B cell (primary cell): ENCODE data around the gene TMEM271. TPM values are rescaled to one million over a fixed set of nuclear protein-coding genes. Genes with fewer than 3 reads are reported as not detected.

Experiments used
- ATAC-seq: fragments of 200-7000 bp; cut with Tn5 transposase; one replicate; pipeline ENCODE4 v1.10.0; 2021; ENCODE audit warnings: low read depth, mild to moderate bottlenecking, moderate number of reproducible peaks, moderate library complexity
- CTCF ChIA-PET: fragments of 350-600 bp; sonication (Branson Sonifier 250); formaldehyde crosslinking; loops from one replicate; lab custom pipeline; 2021; ENCODE audit warnings: antibody characterized with exemption, inconsistent platforms; lab: Charles Lee
- POLR2A ChIA-PET: fragments of 350-600 bp; sonication (Branson Sonifier 250); formaldehyde crosslinking; loops from one replicate; lab custom pipeline; 2021; ENCODE audit warnings: antibody characterized with exemption; lab: Charles Lee
- DNase-seq: peaks from one replicate; pipeline ENCODE4 v3.0.0; 2013
- H2AFZ ChIP-seq: 2 replicates; pipeline ENCODE4 v1.6.1; 2012; ENCODE audit warnings: mild to moderate bottlenecking, low read depth, low read length; ENCODE audit not compliant: insufficient read depth, poor library complexity, severe bottlenecking
- H3K27ac ChIP-seq, 2 donors: 1 replicate in 1 of 2; 2 replicates in 1 of 2; pipeline ENCODE4 v1.5.1; 2012 to 2013; ENCODE audit warnings: low read length in 2 of 2, mild to moderate bottlenecking in 2 of 2, moderate library complexity in 1 of 2
- H3K27me3 ChIP-seq, 4 experiments: fragments of 200-600 bp in 1 of 4; sonication (generic) in 1 of 4; replicated peaks in 1 of 4; 1 replicate in 2 of 4; 2 replicates in 2 of 4; pipeline versions ENCODE4 v1.6.1 to v1.7.0; 2013 to 2016; ENCODE audit warnings: low read length in 3 of 4, mild to moderate bottlenecking in 2 of 4, mixed read lengths in 1 of 4, moderate library complexity in 1 of 4; ENCODE audit not compliant: insufficient read depth in 4 of 4, control insufficient read depth in 3 of 4; ENCODE audit errors: control extremely low read depth in 1 of 4
- H3K36me3 ChIP-seq, 2 experiments: replicated peaks in 1 of 2; 1 replicate in 1 of 2; 2 replicates in 1 of 2; pipeline versions ENCODE4 v1.6.1 to v1.7.1; 2013; ENCODE audit warnings: low read length in 1 of 2; ENCODE audit not compliant: insufficient read depth in 2 of 2, control insufficient read depth in 1 of 2; ENCODE audit errors: control extremely low read depth in 1 of 2, extremely low read depth in 1 of 2
- H3K4me1 ChIP-seq, 2 donors: fragments of 200-600 bp in 1 of 2; sonication (generic) in 1 of 2; 1 replicate in 1 of 2; 2 replicates in 1 of 2; pipeline versions ENCODE4 v1.5.1 to v1.6.1; 2013 to 2017; ENCODE audit warnings: low read length in 2 of 2; ENCODE audit not compliant: control insufficient read depth in 2 of 2, insufficient read depth in 2 of 2
- H3K4me2 ChIP-seq: replicated peaks from 2 replicates; pipeline ENCODE3; 2012; ENCODE audit warnings: mild to moderate bottlenecking, low read depth, low read length; ENCODE audit not compliant: poor library complexity, severe bottlenecking
- H3K4me3 ChIP-seq, 5 experiments: fragments of 200-600 bp in 1 of 5; sonication (generic) in 1 of 5; 1 replicate in 3 of 5; 2 replicates in 2 of 5; pipeline versions ENCODE4 v1.5.1 to v1.7.0; 2011 to 2016; ENCODE audit warnings: low read length in 4 of 5, mild to moderate bottlenecking in 4 of 5, low read depth in 2 of 5, control low read depth in 1 of 5, moderate library complexity in 1 of 5; ENCODE audit not compliant: insufficient read depth in 1 of 5; ENCODE audit errors: control extremely low read depth in 1 of 5, extremely low read depth in 1 of 5
- H3K79me2 ChIP-seq: fragments of 200-600 bp; sonication (generic); one replicate; pipeline ENCODE4 v1.6.0; 2016; ENCODE audit warnings: low read length; ENCODE audit not compliant: control insufficient read depth, insufficient read depth
- H3K9ac ChIP-seq: fragments of 200-600 bp; sonication (generic); 2 replicates; pipeline ENCODE4 v1.6.1; 2017; ENCODE audit warnings: mild to moderate bottlenecking, low read length, moderate library complexity
- H3K9me3 ChIP-seq, 3 donors: one replicate each; pipeline versions ENCODE4 v1.6.1 to v1.7.1; 2013; ENCODE audit warnings: low read length in 2 of 3; ENCODE audit not compliant: control insufficient read depth in 2 of 3, insufficient read depth in 1 of 3; ENCODE audit errors: control extremely low read depth in 1 of 3
- H4K20me1 ChIP-seq: 2 replicates; pipeline ENCODE4 v1.6.0; 2012; ENCODE audit warnings: mild to moderate bottlenecking, low read length; ENCODE audit not compliant: insufficient read depth, control insufficient read depth, poor library complexity, severe bottlenecking
- H3K27ac Mint-ChIP-seq: one replicate; pipeline ENCODE4 v1.8.0; 2021; ENCODE audit warnings: mixed read lengths
- H3K27me3 Mint-ChIP-seq: one replicate; pipeline ENCODE4 v1.8.0; 2021; ENCODE audit warnings: mixed read lengths
- H3K4me1 Mint-ChIP-seq: one replicate; pipeline ENCODE4 v1.8.0; 2021; ENCODE audit warnings: mixed read lengths
- H3K4me3 Mint-ChIP-seq: one replicate; pipeline ENCODE4 v1.8.0; 2021; ENCODE audit warnings: mixed read lengths
- H3K9me3 Mint-ChIP-seq: one replicate; pipeline ENCODE4 v1.8.0; 2022; ENCODE audit warnings: mixed read lengths; ENCODE audit not compliant: insufficient read depth
- CTCF ChIP-seq: fragments of 200-600 bp; IDR thresholded peaks from one replicate; pipeline ENCODE4 v1.8.0; 2022; ENCODE audit warnings: antibody characterized with exemption, mild to moderate bottlenecking
- EZH2 ChIP-seq: IDR thresholded peaks from 2 replicates; pipeline ENCODE4 v1.6.1; 2012; ENCODE audit warnings: borderline replicate concordance, low read depth, mild to moderate bottlenecking, moderate library complexity, low read length; ENCODE audit not compliant: insufficient read depth, poor library complexity, severe bottlenecking
- WGBS: methylation state at CpG from one replicate; pipeline ENCODE4 v1.1.5; 2013; ENCODE audit warnings: missing lambda C conversion rate; ENCODE audit not compliant: insufficient coverage; 5-methylcytosine and 5-hydroxymethylcytosine counted together
- intact Hi-C: fragments of 100-400 bp; cut with micrococcal nuclease; formaldehyde crosslinking; loops from one replicate; pipeline ENCODE4 v1.10.0; 2022
- polyA plus RNA-seq: library from polyadenylated mRNA; depleted of rRNA; stranded (reverse); fragments of >200 nt; gene quantifications from 2 replicates; pipeline ENCODE4 v1.2.3, GENCODE V29; 2012
- total RNA-seq, 2 donors: library from RNA; stranded (reverse); fragments of 120-200 nt in 1 of 2; gene quantifications; 1 replicate in 1 of 2; 2 replicates in 1 of 2; pipeline versions ENCODE4 v1.2.3 to v1.2.4, GENCODE V29; 2013 to 2022

Gene TMEM271
- total and polyA plus RNA-seq, 2 donors (not counting 1 experiment from before 2014, with no cell fraction given) = not detected

- no peaks in the 10 kb centered on the region for H3K79me2 ChIP-seq
- H3K4me3 Mint-ChIP-seq = no peak overlapping the region
- H3K27ac Mint-ChIP-seq = no peak overlapping the region
- no peaks in the 10 kb centered on the region for H4K20me1 ChIP-seq
- no peak overlapping the region for H3K4me2 ChIP-seq
- DNase-seq (no peak), ATAC-seq (no peak)
- no peaks in the 10 kb centered on the region for H3K9me3 Mint-ChIP-seq
- H3K4me1 ChIP-seq = peaks cover 13 to 19% of the 10 kb centered on the region in 2 donors
- H2AFZ ChIP-seq = no peak overlapping the region
- intact Hi-C loops = no loop called here
- H3K27me3 Mint-ChIP-seq = peaks cover 47% of the 10 kb centered on the region
- no peaks in the 10 kb centered on the region for H3K36me3 ChIP-seq
- TF ChIP-seq CTCF (no peak), EZH2 (no peak)
- CTCF ChIA-PET = no interaction called here
- H3K4me1 Mint-ChIP-seq = peaks cover 17% of the 10 kb centered on the region
- no peak overlapping the region for H3K9ac ChIP-seq
- peaks cover 0 to 49% (median 0%) of the 10 kb centered on the region in 3 donors for H3K9me3 ChIP-seq
- POLR2A ChIA-PET = no interaction called here
- WGBS = 69% methylated on average over 7 of the region's 8 CpGs
- peaks cover 0 to 41% (median 9%) of the 10 kb centered on the region in 4 experiments for H3K27me3 ChIP-seq
- H3K27ac ChIP-seq = no peak overlapping the region
- no peak overlapping the region for H3K4me3 ChIP-seq
These were observed 2.8 kb downstream of the TMEM271 start for GRCh38 chr4:573122-573892.

- H2AFZ ChIP-seq = no peak overlapping the region
- H3K27ac ChIP-seq = no peak overlapping the region
- no peaks in the 10 kb centered on the region for H4K20me1 ChIP-seq
- WGBS = 83% methylated on average over 6 of the region's 6 CpGs
- ChIA-PET POLR2A (no interaction called here), CTCF (no interaction called here)
- Mint-ChIP-seq H3K27me3 (peaks cover 40% of the 10 kb centered on the region), H3K27ac (no peak overlapping the region), H3K4me1 (peaks cover 14% of the 10 kb centered on the region), H3K4me3 (no peak overlapping the region), H3K9me3 (no peaks in the 10 kb centered on the region)
- no peaks in the 10 kb centered on the region for H3K79me2 ChIP-seq
- intact Hi-C loops = no loop called here
- H3K4me1 ChIP-seq = peaks cover 13 to 14% of the 10 kb centered on the region in 2 donors
- H3K9me3 ChIP-seq = peaks cover 0 to 43% (median 0%) of the 10 kb centered on the region in 3 donors
- no peak overlapping the region for H3K4me2 ChIP-seq
- no peak overlapping the region for H3K4me3 ChIP-seq
- no peak for ATAC-seq
- peaks cover 0 to 34% (median 7%) of the 10 kb centered on the region in 4 experiments for H3K27me3 ChIP-seq
- no peaks in the 10 kb centered on the region for H3K36me3 ChIP-seq
- TF ChIP-seq EZH2 (no peak), CTCF (no peak)
- no peak overlapping the region for H3K9ac ChIP-seq
- DNase-seq = no peak
These were observed 3.5 kb downstream of the TMEM271 start for GRCh38 chr4:572594-572993.
